ENCODE measurements around the gene SLC25A39. TPM values are rescaled to one million over a fixed set of nuclear protein-coding genes. Genes with fewer than 3 reads are reported as not detected.
A peak's percentile ranks its signal among the peaks of the same experiment; 100 is the strongest.

The SLC25A39 gene
- total RNA-seq, 5 donors from 2014 or later (not counting 1 experiment from before 2014, with no cell fraction given): 78.6 to 108 (median 104) TPM

DNA sequence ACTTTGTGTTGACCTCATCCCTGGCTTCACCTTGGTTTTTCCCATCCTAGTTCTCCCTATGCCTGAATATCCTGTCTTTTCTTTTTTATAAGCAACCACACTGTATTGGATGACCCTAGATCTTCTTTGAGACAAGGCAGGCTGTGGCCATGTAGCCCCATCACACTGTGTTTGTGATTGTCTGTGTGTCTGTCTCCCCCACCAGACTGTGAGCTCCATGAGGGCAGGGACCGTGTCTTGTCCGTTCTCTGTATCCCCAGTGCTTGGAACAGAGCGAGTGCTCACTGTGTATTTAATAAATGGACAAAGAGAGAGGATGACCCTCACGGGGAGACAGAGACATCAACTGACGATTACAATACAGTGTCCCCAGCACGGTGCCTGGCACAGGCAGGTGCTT lies 7.1 kb downstream of the SLC25A39 start:
- no peak overlapping the region for H3K4me3 ChIP-seq (ENCODE audit: control insufficient read depth in 1 of 2, extremely low read depth in 1 of 2, low read length in 1 of 2)
- POLR2A ChIA-PET: interaction anchor here in 1 of 2 donors (0.5 kb wide), 1 partner anchor 93 kb away, joined by 5 read pairs; no protein-coding TSS in a partner anchor
- H3K36me3 ChIP-seq (ENCODE audit: control insufficient read depth in 2 of 2, extremely low read depth in 1 of 2, insufficient read depth in 1 of 2, low read length in 1 of 2): peaks cover 10 to 23% of the 10 kb centered on the region in 2 donors
- peaks cover 5 to 21% of the 10 kb centered on the region in 2 experiments for H3K4me1 ChIP-seq (ENCODE audit: control insufficient read depth in 1 of 2, extremely low read depth in 1 of 2, insufficient read depth in 2 of 2, low read length in 2 of 2)
- WGBS (ENCODE audit: insufficient coverage): 100% methylated on average over 5 of the region's 6 CpGs
- no peak overlapping the region for H3K27ac Mint-ChIP-seq
- no peaks in the 10 kb centered on the region for H3K9me3 ChIP-seq
- H3K4me3 Mint-ChIP-seq: peak overlapping the region in 1 of 3 donors; percentile 75
- no peak overlapping the region for H3K27ac ChIP-seq (ENCODE audit: low read length)
- H3K27me3 Mint-ChIP-seq: peaks cover 22 to 44% of the 10 kb centered on the region in 2 donors
- CTCF ChIA-PET: no interaction called here
- no peaks in the 10 kb centered on the region for H3K9me3 Mint-ChIP-seq
- no peak for ATAC-seq (replicated peaks in 1 of 4)
- no peak for DNase-seq
- H3K4me1 Mint-ChIP-seq: peaks cover 14 to 26% (median 18%) of the 10 kb centered on the region in 3 donors
- peaks cover 6 to 50% of the 10 kb centered on the region in 2 experiments for H3K27me3 ChIP-seq (replicated peaks in 1 of 2; ENCODE audit: control insufficient read depth in 2 of 2, extremely low read depth in 1 of 2, insufficient read depth in 2 of 2, low read length in 1 of 2)
- peaks cover 5% of the 10 kb centered on the region for H3K36me3 Mint-ChIP-seq

DNA sequence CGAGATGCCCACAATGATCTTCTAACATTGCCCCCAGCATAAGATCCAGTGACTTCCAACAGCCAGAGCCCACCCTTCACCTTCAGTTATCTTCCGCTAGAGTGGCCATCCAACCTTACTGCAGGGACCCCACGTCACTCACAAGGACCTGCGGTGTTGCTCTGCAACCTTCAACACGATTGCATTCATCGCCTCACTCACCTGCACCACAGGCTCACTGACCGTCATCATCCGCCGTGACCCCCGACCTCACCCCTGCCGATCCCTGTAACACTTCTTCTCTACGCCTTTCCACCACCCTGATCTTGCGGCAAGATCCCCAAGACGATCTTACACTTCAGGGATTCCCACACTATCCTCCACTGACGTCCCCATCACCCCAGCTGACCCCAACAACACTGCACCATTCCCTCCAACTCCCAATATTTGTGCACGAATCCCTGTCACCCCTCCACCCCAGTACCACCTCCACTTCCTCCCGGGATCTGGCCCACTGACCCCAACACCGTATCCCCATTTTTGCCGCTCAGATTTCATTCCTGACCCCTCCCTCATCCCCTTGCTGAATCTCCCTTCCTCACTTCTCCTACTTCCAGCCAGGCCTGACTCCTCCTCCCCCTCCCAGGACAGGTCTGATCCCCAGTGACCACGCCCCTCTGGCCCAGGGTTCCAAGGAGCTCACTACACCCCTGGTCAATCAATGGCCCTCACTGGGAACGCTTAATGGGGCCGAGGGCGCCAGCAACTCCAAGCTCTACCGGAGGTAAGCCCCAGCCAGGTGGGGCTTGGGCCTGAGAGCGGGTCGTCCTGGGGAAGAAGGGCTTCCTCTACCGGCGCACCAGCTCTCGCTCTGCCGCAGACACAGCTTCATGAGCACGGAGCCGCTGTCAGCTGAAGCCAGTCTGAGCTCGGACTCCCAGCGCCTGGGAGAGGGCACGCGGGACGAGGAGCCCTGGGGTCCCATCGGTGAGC lies 8.6 kb downstream of the SLC25A39 start:
- Histone ChIP-seq H3K27me3 (replicated peaks in 1 of 2; ENCODE audit: control insufficient read depth in 2 of 2, extremely low read depth in 1 of 2, insufficient read depth in 2 of 2, low read length in 1 of 2) (peaks cover 6 to 53% of the 10 kb centered on the region in 2 experiments), H3K36me3 (ENCODE audit: control insufficient read depth in 2 of 2, extremely low read depth in 1 of 2, insufficient read depth in 1 of 2, low read length in 1 of 2) (peaks cover 5 to 11% of the 10 kb centered on the region in 2 donors), H3K9me3 (no peaks in the 10 kb centered on the region), H3K27ac (ENCODE audit: low read length) (no peak overlapping the region), H3K4me3 (ENCODE audit: control insufficient read depth in 1 of 2, extremely low read depth in 1 of 2, low read length in 1 of 2) (peak overlapping the region in 1 of 2 donors; percentile 4), H3K4me1 (ENCODE audit: control insufficient read depth in 1 of 2, extremely low read depth in 1 of 2, insufficient read depth in 2 of 2, low read length in 2 of 2) (peaks cover 5 to 21% of the 10 kb centered on the region in 2 experiments)
- ATAC-seq (replicated peaks in 1 of 4) (peak in 1 of 4 experiments; percentile 28), DNase-seq (no peak)
- H3K4me1 Mint-ChIP-seq: peaks cover 10 to 21% (median 14%) of the 10 kb centered on the region in 3 donors
- WGBS (ENCODE audit: insufficient coverage): 14% methylated on average over 35 of the region's 38 CpGs
- peaks cover 5% of the 10 kb centered on the region for H3K36me3 Mint-ChIP-seq
- H3K27me3 Mint-ChIP-seq: peaks cover 22 to 47% of the 10 kb centered on the region in 2 donors
- peak overlapping the region in 1 of 2 donors; percentile 31 for H3K27ac Mint-ChIP-seq
- H3K4me3 Mint-ChIP-seq: peak overlapping the region; percentile 57 to 75 (median 62)
- no peaks in the 10 kb centered on the region for H3K9me3 Mint-ChIP-seq
- POLR2A ChIA-PET: no interaction called here
- CTCF ChIA-PET: interaction anchor here (0.6 to 0.7 kb wide), 3 partner anchors 48 to 330 kb away, joined by 3 to 5 read pairs (median 4); no protein-coding TSS in a partner anchor

DNA sequence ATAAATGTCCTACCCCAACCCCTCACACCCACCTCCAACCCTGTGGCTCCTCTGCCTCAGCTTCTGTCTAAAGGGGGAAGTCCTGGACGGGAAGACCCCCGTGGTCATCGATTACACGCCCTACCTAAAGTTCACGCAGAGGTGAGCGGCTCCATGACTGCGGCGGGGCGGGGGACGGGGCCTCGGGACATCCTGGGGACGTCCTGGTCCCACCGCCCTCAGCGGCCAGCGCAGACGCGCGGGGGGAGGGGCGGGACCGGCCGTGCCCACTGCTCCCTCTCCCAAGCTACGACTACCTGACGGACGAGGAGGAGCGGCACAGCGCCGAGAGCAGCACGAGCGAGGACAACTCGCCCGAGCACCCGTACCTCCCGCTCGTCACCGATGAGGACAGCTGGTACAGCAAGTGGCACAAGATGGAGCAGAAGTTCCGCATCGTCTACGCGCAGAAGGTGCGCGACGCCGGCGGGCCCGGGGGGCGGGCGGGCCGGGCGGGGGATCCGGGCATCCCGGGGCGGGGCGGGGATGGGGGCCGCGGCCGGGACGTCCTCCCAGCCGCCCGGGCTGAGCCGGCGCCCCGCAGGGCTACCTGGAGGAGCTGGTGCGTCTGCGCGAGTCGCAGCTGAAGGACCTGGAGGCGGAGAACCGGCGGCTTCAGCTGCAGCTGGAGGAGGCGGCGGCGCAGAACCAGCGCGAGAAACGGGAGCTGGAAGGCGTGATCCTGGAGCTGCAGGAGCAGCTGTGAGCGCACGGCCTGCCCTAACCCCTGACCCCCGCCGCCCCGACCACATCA lies 9.6 kb downstream of the SLC25A39 start:
- peaks cover 5% of the 10 kb centered on the region for H3K36me3 Mint-ChIP-seq
- 2% methylated on average over 80 of the region's 81 CpGs for WGBS (ENCODE audit: insufficient coverage)
- H3K27ac ChIP-seq (ENCODE audit: low read length): no peak overlapping the region
- H3K36me3 ChIP-seq (ENCODE audit: control insufficient read depth in 2 of 2, extremely low read depth in 1 of 2, insufficient read depth in 1 of 2, low read length in 1 of 2): peaks cover 0 to 3% of the 10 kb centered on the region in 2 donors
- H3K4me3 Mint-ChIP-seq: peak overlapping the region; percentile 62 to 75 (median 65)
- H3K27me3 ChIP-seq (replicated peaks in 1 of 2; ENCODE audit: control insufficient read depth in 2 of 2, extremely low read depth in 1 of 2, insufficient read depth in 2 of 2, low read length in 1 of 2): peaks cover 6 to 61% of the 10 kb centered on the region in 2 experiments
- H3K9me3 Mint-ChIP-seq: no peaks in the 10 kb centered on the region
- ChIA-PET CTCF (no interaction called here), POLR2A (no interaction called here)
- peaks cover 5 to 21% of the 10 kb centered on the region in 2 experiments for H3K4me1 ChIP-seq (ENCODE audit: control insufficient read depth in 1 of 2, extremely low read depth in 1 of 2, insufficient read depth in 2 of 2, low read length in 2 of 2)
- ATAC-seq (replicated peaks in 1 of 4) (peak; percentile 59 to 79 (median 65)), DNase-seq (peak in 12 of 35 experiments; percentile 10 to 49 (median 22))
- H3K4me3 ChIP-seq (ENCODE audit: control insufficient read depth in 1 of 2, extremely low read depth in 1 of 2, low read length in 1 of 2): peak overlapping the region; percentile 34 to 60
- no peaks in the 10 kb centered on the region for H3K9me3 ChIP-seq
- peaks cover 10 to 20% (median 15%) of the 10 kb centered on the region in 3 donors for H3K4me1 Mint-ChIP-seq
- no peak overlapping the region for H3K27ac Mint-ChIP-seq
- peaks cover 22 to 49% of the 10 kb centered on the region in 2 donors for H3K27me3 Mint-ChIP-seq

DNA sequence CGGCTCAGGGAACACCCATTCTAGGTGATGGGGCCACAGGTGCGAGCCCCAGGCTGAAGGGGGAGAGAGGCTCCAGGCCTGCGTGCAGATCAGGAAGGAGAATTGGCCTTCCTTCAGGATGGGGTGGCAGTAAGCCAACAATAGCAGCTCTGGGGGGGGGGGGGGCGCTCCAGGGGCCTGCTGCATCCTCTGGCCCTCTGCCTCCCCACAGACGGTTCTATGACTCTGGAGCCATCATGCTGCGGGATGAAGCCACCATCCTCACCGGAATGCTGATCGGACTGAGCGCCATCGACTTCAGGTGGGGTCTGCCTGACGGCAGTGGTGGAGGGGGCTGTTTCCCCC lies 10.1 kb downstream of the SLC25A39 start:
- CTCF ChIA-PET: no interaction called here
- WGBS (ENCODE audit: insufficient coverage): 67% methylated on average over 1 of the region's 11 CpGs

DNA sequence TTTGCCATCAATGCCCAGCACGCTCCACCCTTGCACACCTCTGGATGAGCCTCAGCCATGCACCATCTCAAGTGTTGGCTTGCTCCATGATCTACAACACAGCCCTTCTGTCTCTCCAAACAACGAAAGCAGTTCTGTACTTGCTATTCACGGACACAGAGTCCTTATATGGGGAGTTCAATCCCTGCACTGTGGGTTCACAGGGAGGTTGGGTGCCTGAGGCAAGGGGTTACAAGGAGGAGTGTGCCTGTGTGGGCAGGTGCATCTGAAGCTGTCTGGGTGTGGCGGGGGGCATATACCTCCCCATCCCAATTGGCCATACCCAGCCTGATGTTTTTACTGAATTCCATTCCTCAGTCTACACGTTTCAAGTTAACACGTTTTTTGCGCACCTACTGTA lies 10.6 kb downstream of the SLC25A39 start:
- ChIA-PET CTCF (no interaction called here), POLR2A (no interaction called here)
- H3K27me3 ChIP-seq (replicated peaks in 1 of 2; ENCODE audit: control insufficient read depth in 2 of 2, extremely low read depth in 1 of 2, insufficient read depth in 2 of 2, low read length in 1 of 2): peaks cover 6 to 69% of the 10 kb centered on the region in 2 experiments
- no peaks in the 10 kb centered on the region for H3K9me3 ChIP-seq
- Mint-ChIP-seq H3K27ac (no peak overlapping the region), H3K4me1 (peaks cover 16 to 24% (median 24%) of the 10 kb centered on the region in 3 donors), H3K36me3 (no peaks in the 10 kb centered on the region), H3K27me3 (peaks cover 22 to 52% of the 10 kb centered on the region in 2 donors), H3K4me3 (peak overlapping the region; percentile 58 to 65 (median 59)), H3K9me3 (no peaks in the 10 kb centered on the region)
- DNase-seq: no peak
- no peak overlapping the region for H3K27ac ChIP-seq (ENCODE audit: low read length)
- WGBS (ENCODE audit: insufficient coverage): 100% methylated on average over 1 of the region's 7 CpGs
- peaks cover 9 to 30% of the 10 kb centered on the region in 2 experiments for H3K4me1 ChIP-seq (ENCODE audit: control insufficient read depth in 1 of 2, extremely low read depth in 1 of 2, insufficient read depth in 2 of 2, low read length in 2 of 2)
- no peak overlapping the region for H3K4me3 ChIP-seq (ENCODE audit: control insufficient read depth in 1 of 2, extremely low read depth in 1 of 2, low read length in 1 of 2)
- no peak for ATAC-seq (replicated peaks in 1 of 4)
- no peaks in the 10 kb centered on the region for H3K36me3 ChIP-seq (ENCODE audit: control insufficient read depth in 2 of 2, extremely low read depth in 1 of 2, insufficient read depth in 1 of 2, low read length in 1 of 2)

More for the DNA sequence above, 10.1 kb downstream of the SLC25A39 start:
- Histone ChIP-seq H3K4me1 (ENCODE audit: control insufficient read depth in 1 of 2, extremely low read depth in 1 of 2, insufficient read depth in 2 of 2, low read length in 2 of 2) (peaks cover 5 to 26% of the 10 kb centered on the region in 2 experiments), H3K27me3 (replicated peaks in 1 of 2; ENCODE audit: control insufficient read depth in 2 of 2, extremely low read depth in 1 of 2, insufficient read depth in 2 of 2, low read length in 1 of 2) (peaks cover 6 to 65% of the 10 kb centered on the region in 2 experiments), H3K36me3 (ENCODE audit: control insufficient read depth in 2 of 2, extremely low read depth in 1 of 2, insufficient read depth in 1 of 2, low read length in 1 of 2) (peaks cover 0 to 1% of the 10 kb centered on the region in 2 donors), H3K4me3 (ENCODE audit: control insufficient read depth in 1 of 2, extremely low read depth in 1 of 2, low read length in 1 of 2) (peak overlapping the region; percentile 34 to 60), H3K9me3 (no peaks in the 10 kb centered on the region), H3K27ac (ENCODE audit: low read length) (no peak overlapping the region)
- ATAC-seq (replicated peaks in 1 of 4) (no peak), DNase-seq (no peak)
- Mint-ChIP-seq H3K4me3 (peak overlapping the region; percentile 58 to 65 (median 59)), H3K9me3 (no peaks in the 10 kb centered on the region), H3K36me3 (peaks cover 3% of the 10 kb centered on the region), H3K27me3 (peaks cover 22 to 52% of the 10 kb centered on the region in 2 donors), H3K4me1 (peaks cover 13 to 24% (median 21%) of the 10 kb centered on the region in 3 donors), H3K27ac (no peak overlapping the region)
- POLR2A ChIA-PET: no interaction called here

Data from T-cell (primary cell).